IMR-90 (cell line): ENCODE data around the gene ZNF677.

ENCODE experiments used
- BHLHE40 ChIP-seq: fragments of 150-350 bp; IDR thresholded peaks from 2 replicates; pipeline ENCODE4 v1.6.1; 2016; ENCODE audit warnings: mild to moderate bottlenecking, low read depth, low read length
- CTCF ChIP-seq: conservative IDR thresholded peaks from 2 replicates; pipeline ENCODE4 v1.5.1; 2012; ENCODE audit warnings: mild to moderate bottlenecking, low read depth, low read length, improper control_type of control experiment
- FOS ChIP-seq: fragments of 150-350 bp; IDR thresholded peaks from 2 replicates; pipeline ENCODE4 v1.6.1; 2016; ENCODE audit warnings: low read depth, low read length
- MAFK ChIP-seq: IDR thresholded peaks from 2 replicates; pipeline ENCODE4 v1.6.1; 2012; ENCODE audit warnings: low read depth, low read length, improper control_type of control experiment
- NFE2L2 ChIP-seq: fragments of 150-350 bp; IDR thresholded peaks from 2 replicates; pipeline ENCODE4 v1.6.1; 2016; ENCODE audit warnings: low read depth, mild to moderate bottlenecking, low read length
- POLR2A ChIP-seq: IDR thresholded peaks from 2 replicates; pipeline ENCODE4 v1.6.1; 2012; ENCODE audit warnings: mild to moderate bottlenecking, low read depth, low read length

- TF ChIP-seq POLR2A (no peak), CTCF (no peak), FOS (no peak), BHLHE40 (no peak), MAFK (no peak), NFE2L2 (no peak)
Measured at GRCh38 chr19:53190253-53190652, 64.4 kb downstream of the ZNF677 start.
